H1 (cell line): Measurements from ENCODE around the gene FUT2. TPM values are rescaled to one million over a fixed set of nuclear protein-coding genes. Genes with fewer than 3 reads are reported as not detected.

Experiments
- CTCF ChIA-PET: fragments of 300-600 bp; sonication (Branson Sonifier 250); formaldehyde crosslinking; loops from one replicate; lab custom pipeline; 2021; ENCODE audit not compliant: partially characterized antibody; lab: Charles Lee
- POLR2A ChIA-PET: fragments of 300-600 bp; sonication (Branson Sonifier 250); formaldehyde crosslinking; loops from one replicate; lab custom pipeline; 2021; ENCODE audit warnings: inconsistent platforms; ENCODE audit not compliant: partially characterized antibody; lab: Charles Lee
- DNase-seq, 2 experiments: peaks; one replicate each; pipeline versions ENCODE4 v3.0.0 to v3.0.0-alpha.2; 2010 to 2022; ENCODE audit warnings: low spot score in 2 of 2, low read depth in 1 of 2, mixed read lengths in 1 of 2
- FAIRE-seq: peaks from 2 replicates; lab custom pipeline; 2011; peaks lifted over from hg19 to GRCh38; lab: Jason Lieb, UNC
- H2AFZ ChIP-seq: 2 replicates; pipeline ENCODE4 v1.8.1; 2012; ENCODE audit warnings: low read length, inconsistent platforms
- H2AK5ac ChIP-seq: 2 replicates; pipeline ENCODE4 v1.6.1; 2013; ENCODE audit warnings: low read depth, low read length
- H2BK120ac ChIP-seq: replicated peaks from 2 replicates; pipeline ENCODE3; 2013; ENCODE audit warnings: low read depth, low read length, inconsistent platforms
- H2BK12ac ChIP-seq: 2 replicates; pipeline ENCODE4 v1.6.1; 2013; ENCODE audit warnings: low read depth, low read length
- H2BK15ac ChIP-seq: 2 replicates; pipeline ENCODE4 v1.6.1; 2013; ENCODE audit warnings: low read length
- H2BK20ac ChIP-seq: 2 replicates; pipeline ENCODE4 v1.6.1; 2013; ENCODE audit warnings: low read length
- H2BK5ac ChIP-seq: 2 replicates; pipeline ENCODE4 v1.6.1; 2013; ENCODE audit warnings: low read depth, low read length
- H3K14ac ChIP-seq: 2 replicates; pipeline ENCODE4 v1.6.1; 2013; ENCODE audit warnings: inconsistent platforms; ENCODE audit not compliant: insufficient read length
- H3K18ac ChIP-seq: 2 replicates; pipeline ENCODE4 v1.6.1; 2013; ENCODE audit warnings: low read length; ENCODE audit errors: extremely low read depth
- H3K23ac ChIP-seq: 2 replicates; pipeline ENCODE4 v1.6.1; 2013; ENCODE audit warnings: inconsistent platforms; ENCODE audit not compliant: insufficient read length
- H3K23me2 ChIP-seq: 2 replicates; pipeline ENCODE4 v1.6.1; 2013; ENCODE audit warnings: low read depth, low read length
- H3K27ac ChIP-seq: 2 replicates; pipeline ENCODE4 v1.6.1; 2011; ENCODE audit warnings: low read depth, low read length, inconsistent platforms
- H3K27me3 ChIP-seq, 4 experiments: replicated peaks in 1 of 4; 1 replicate in 1 of 4; 2 replicates in 3 of 4; pipeline versions ENCODE4 v1.6.1 to v1.8.1; 2011 to 2013; ENCODE audit warnings: low read length in 3 of 4, mild to moderate bottlenecking in 3 of 4, inconsistent platforms in 2 of 4, mixed read lengths in 2 of 4, moderate library complexity in 1 of 4; ENCODE audit not compliant: control insufficient read depth in 3 of 4, insufficient read depth in 3 of 4; ENCODE audit errors: extremely low read depth in 1 of 4
- H3K36me3 ChIP-seq, 4 experiments: 2 replicates each; pipeline versions ENCODE4 v1.6.1 to v1.8.1; 2011 to 2013; ENCODE audit warnings: mild to moderate bottlenecking in 4 of 4, low read length in 3 of 4, moderate library complexity in 2 of 4, control low read depth in 1 of 4, inconsistent platforms in 1 of 4; ENCODE audit not compliant: insufficient read depth in 4 of 4, control insufficient read depth in 2 of 4
- H3K4ac ChIP-seq: replicated peaks from 2 replicates; pipeline ENCODE3; 2013; ENCODE audit warnings: low read length, low read depth, mixed read lengths, inconsistent platforms; ENCODE audit not compliant: insufficient read length
- H3K4me1 ChIP-seq, 4 experiments: replicated peaks in 1 of 4; 1 replicate in 1 of 4; 2 replicates in 3 of 4; pipeline versions ENCODE4 v1.6.1 to v1.8.1; 2011 to 2013; ENCODE audit warnings: low read length in 3 of 4, inconsistent platforms in 2 of 4, mixed read lengths in 1 of 4; ENCODE audit not compliant: insufficient read depth in 4 of 4, control insufficient read depth in 3 of 4
- H3K4me2 ChIP-seq, 2 experiments: 2 replicates each; pipeline versions ENCODE4 v1.6.1 to v1.8.1; 2011 to 2013; ENCODE audit warnings: low read depth in 2 of 2, low read length in 2 of 2, control low read depth in 1 of 2, inconsistent platforms in 1 of 2, mild to moderate bottlenecking in 1 of 2; ENCODE audit not compliant: insufficient read depth in 1 of 2
- H3K4me3 ChIP-seq, 4 experiments: fragments of 200-600, 300-600 bp in 1 of 4; sonication (generic), shearing (Covaris generic), sonication (Bioruptor Twin) in 1 of 4; 2 replicates each; pipeline versions ENCODE4 v1.5.1 to v1.8.1; 2011 to 2016; ENCODE audit warnings: low read length in 4 of 4, low read depth in 3 of 4, control low read depth in 2 of 4, inconsistent platforms in 2 of 4, mild to moderate bottlenecking in 2 of 4, mixed read lengths in 1 of 4, moderate library complexity in 1 of 4; ENCODE audit not compliant: insufficient read depth in 2 of 4; ENCODE audit errors: extremely low read depth in 1 of 4
- H3K56ac ChIP-seq: replicated peaks from 2 replicates; pipeline ENCODE3; 2013; ENCODE audit warnings: low read depth, mild to moderate bottlenecking, mixed read lengths, low read length, inconsistent platforms; ENCODE audit not compliant: insufficient read length
- H3K79me1 ChIP-seq: 2 replicates; pipeline ENCODE4 v1.6.1; 2013; ENCODE audit warnings: low read depth, low read length, control low read depth
- H3K79me2 ChIP-seq, 2 experiments: 2 replicates each; pipeline versions ENCODE4 v1.6.1 to v1.8.1; 2012 to 2013; ENCODE audit warnings: low read length in 2 of 2, mild to moderate bottlenecking in 2 of 2, inconsistent platforms in 1 of 2; ENCODE audit not compliant: insufficient read depth in 2 of 2, control insufficient read depth in 1 of 2
- H3K9ac ChIP-seq, 4 experiments: replicated peaks in 1 of 4; 1 replicate in 1 of 4; 2 replicates in 3 of 4; pipeline versions ENCODE4 v1.6.1 to v1.8.1; 2011 to 2013; ENCODE audit warnings: low read depth in 3 of 4, low read length in 3 of 4, control low read depth in 2 of 4, mild to moderate bottlenecking in 2 of 4, moderate library complexity in 2 of 4, inconsistent platforms in 1 of 4; ENCODE audit errors: extremely low read depth in 1 of 4
- H3K9me3 ChIP-seq, 2 experiments: 2 replicates each; pipeline versions ENCODE4 v1.6.1 to v1.8.1; 2012 to 2013; ENCODE audit warnings: mild to moderate bottlenecking in 2 of 2, moderate library complexity in 2 of 2, control low read depth in 1 of 2, inconsistent platforms in 1 of 2, low read depth in 1 of 2, low read length in 1 of 2, mixed read lengths in 1 of 2; ENCODE audit not compliant: insufficient read depth in 2 of 2
- H4K20me1 ChIP-seq, 2 experiments: replicated peaks in 1 of 2; 2 replicates each; pipeline versions ENCODE3 to v1.8.1; 2011 to 2013; ENCODE audit warnings: inconsistent platforms in 2 of 2, low read length in 2 of 2, mild to moderate bottlenecking in 1 of 2; ENCODE audit not compliant: insufficient read depth in 2 of 2, control insufficient read depth in 1 of 2
- H4K5ac ChIP-seq: 2 replicates; pipeline ENCODE4 v1.6.1; 2013; ENCODE audit warnings: low read length, low read depth, mixed read lengths, inconsistent platforms; ENCODE audit not compliant: insufficient read length
- H4K8ac ChIP-seq: 2 replicates; pipeline ENCODE4 v1.8.0; 2013; ENCODE audit warnings: mild to moderate bottlenecking, moderate library complexity, low read length, inconsistent platforms; ENCODE audit not compliant: insufficient read depth; ENCODE audit errors: extremely low read depth
- H4K91ac ChIP-seq: replicated peaks from 2 replicates; pipeline ENCODE3; 2013; ENCODE audit warnings: low read length, mixed read lengths, inconsistent platforms; ENCODE audit not compliant: insufficient read length
- CBX5 ChIP-seq: fragments of 300-800, 300-1000 bp; sonication (generic); IDR thresholded peaks from 2 replicates; pipeline ENCODE4 v1.7.1; 2016; ENCODE audit warnings: antibody characterized with exemption, low read length, low read depth
- CEBPB ChIP-seq: IDR thresholded peaks from 2 replicates; pipeline ENCODE4 v1.6.1; 2012; ENCODE audit warnings: low read depth, low read length
- CHD2 ChIP-seq: IDR thresholded peaks from 2 replicates; pipeline ENCODE4 v1.6.1; 2012; ENCODE audit warnings: low read length, improper control_type of control experiment
- KDM1A ChIP-seq: fragments of 200-600, 300-600 bp; sonication (generic); IDR thresholded peaks from 2 replicates; pipeline ENCODE4 v1.7.1; 2016; ENCODE audit warnings: mild to moderate bottlenecking, low read length, borderline replicate concordance
- POLR2A ChIP-seq, 2 experiments: IDR thresholded peaks; 1 replicate in 1 of 2; 2 replicates in 1 of 2; pipeline ENCODE4 v1.6.1; 2011; ENCODE audit warnings: low read depth in 2 of 2, low read length in 2 of 2, mild to moderate bottlenecking in 2 of 2; ENCODE audit errors: control extremely low read depth in 1 of 2
- SP4 ChIP-seq: IDR thresholded peaks from 2 replicates; pipeline ENCODE4 v1.6.1; 2012; ENCODE audit warnings: low read length, inconsistent platforms
- WGBS, 2 experiments: shearing (Covaris generic) in 1 of 2; methylation state at CpG; one replicate each; pipeline versions ENCODE4 v1.1.6 to v1.1.7; 2013 to 2015; ENCODE audit warnings: low lambda C conversion rate in 2 of 2, mixed read lengths in 2 of 2, inconsistent platforms in 1 of 2, low coverage in 1 of 2, missing lambda C conversion rate in 1 of 2; ENCODE audit not compliant: insufficient replicate concordance in 2 of 2, insufficient coverage in 1 of 2, insufficient read length in 1 of 2; ENCODE audit errors: extremely low coverage in 1 of 2, missing lambda C conversion rate in 1 of 2; 5-methylcytosine and 5-hydroxymethylcytosine counted together
- polyA plus RNA-seq, 7 experiments: library from polyadenylated mRNA; depleted of rRNA in 3 of 7; stranded (reverse) in 5 of 7; unstranded in 2 of 7; fragments of >200 nt in 5 of 7; fragments of 200-250 nt in 2 of 7; gene quantifications; 1 replicate in 5 of 7; 2 replicates in 1 of 7; 4 replicates in 1 of 7; pipeline versions ENCODE4 v1.2.1 to v1.2.3, GENCODE V29; 2011 to 2013; ENCODE audit warnings: missing spikeins in 2 of 7, mixed read lengths in 2 of 7
- total RNA-seq: library from RNA; stranded (reverse); fragmentation: NEBNext Ultra II Directional; extraction: Animal tissue kit (Norgen Biotek cat#: 25700); gene quantifications from 2 replicates; pipeline ENCODE4 v1.2.1, GENCODE V29; 2021

FUT2 gene
- total and polyA plus RNA-seq, 2 of the 8 experiments (the other 6 are each of a cell fraction or from before 2014, with no cell fraction given), result 5.0 to 5.6 TPM

DNA sequence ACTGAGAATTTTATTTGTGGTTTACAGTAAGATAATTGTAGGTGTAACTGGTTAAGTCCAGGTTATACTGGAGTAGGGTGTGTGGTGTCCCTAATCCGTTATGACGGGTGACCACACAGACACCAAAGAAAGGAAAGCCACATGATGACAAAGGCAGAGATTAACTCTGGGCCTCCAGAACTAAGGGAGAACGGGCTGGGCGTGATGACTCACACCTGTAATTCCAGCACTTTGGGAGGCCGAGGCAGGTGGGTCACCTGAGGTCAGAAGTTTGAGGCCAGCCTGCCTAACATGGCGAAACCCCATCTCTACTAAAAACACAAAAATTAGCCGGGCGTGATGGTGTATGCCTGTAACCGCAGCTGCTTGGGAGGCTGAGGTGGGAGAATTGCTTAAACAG is 10.2 kb upstream of the FUT2 start:
- no peak for DNase-seq
- CTCF ChIA-PET, result interaction anchor here (0.6 to 2.3 kb wide), 2 partner anchors 10 to 103 kb away, joined by 3 to 5 read pairs; no protein-coding TSS in a partner anchor

More for the DNA sequence above, 10.2 kb upstream of the FUT2 start:
- POLR2A ChIA-PET, result interaction anchor here (0.6 kb wide), 1 partner anchor 10 kb away, joined by 3 read pairs; the partner anchor contains the start of gene FUT2
- Histone ChIP-seq H2BK15ac (no peak overlapping the region), H3K79me2 (no peaks in the 10 kb centered on the region), H3K56ac (no peak overlapping the region), H3K14ac (no peak overlapping the region), H4K5ac (no peak overlapping the region), H3K9me3 (no peaks in the 10 kb centered on the region), H2AFZ (no peak overlapping the region), H4K8ac (no peak overlapping the region), H4K91ac (no peak overlapping the region), H2BK12ac (no peak overlapping the region), H3K9ac (no peak overlapping the region), H3K4me2 (no peak overlapping the region), H3K4me1 (no peaks in the 10 kb centered on the region; a peak in 1 of 7 replicates), H2BK20ac (0 out of 2 replicates have a peak overlapping the region, but pooled peaks have one; percentile 48), H3K4me3 (no peak overlapping the region), H3K79me1 (no peaks in the 10 kb centered on the region), H3K4ac (no peak overlapping the region), H3K36me3 (no peaks in the 10 kb centered on the region), H2BK5ac (no peak overlapping the region), H3K23me2 (no peaks in the 10 kb centered on the region), H3K27me3 (no peaks in the 10 kb centered on the region), H3K27ac (no peak overlapping the region), H3K23ac (no peak overlapping the region), H4K20me1 (no peaks in the 10 kb centered on the region), H3K18ac (no peak overlapping the region), H2AK5ac (no peak overlapping the region), H2BK120ac (no peak overlapping the region)
- WGBS, 2 experiments, result 87% methylated on average over 9 of the region's 9 CpGs; no CpG with 5 or more reads in 1 of the 2 experiments
- TF ChIP-seq CEBPB, result no peak
- TF ChIP-seq CBX5, result no peak
- TF ChIP-seq KDM1A, result no peak
- TF ChIP-seq POLR2A (IDR thresholded peaks at IDR 0.05; ENCODE audit: control extremely low read depth in 1 of 2, low read depth in 2 of 2, low read length in 2 of 2), result no peak
- TF ChIP-seq SP4, result no peak
- TF ChIP-seq CHD2, result no peak
- FAIRE-seq, result no peak
